ENCODE results near the gene MIS18A.
"Not testable (repeated sequence)": the region's sequence is repeated elsewhere in the genome, so short reads cannot be mapped to it uniquely, and the experiment has no call there.

The MIS18A gene

DNA sequence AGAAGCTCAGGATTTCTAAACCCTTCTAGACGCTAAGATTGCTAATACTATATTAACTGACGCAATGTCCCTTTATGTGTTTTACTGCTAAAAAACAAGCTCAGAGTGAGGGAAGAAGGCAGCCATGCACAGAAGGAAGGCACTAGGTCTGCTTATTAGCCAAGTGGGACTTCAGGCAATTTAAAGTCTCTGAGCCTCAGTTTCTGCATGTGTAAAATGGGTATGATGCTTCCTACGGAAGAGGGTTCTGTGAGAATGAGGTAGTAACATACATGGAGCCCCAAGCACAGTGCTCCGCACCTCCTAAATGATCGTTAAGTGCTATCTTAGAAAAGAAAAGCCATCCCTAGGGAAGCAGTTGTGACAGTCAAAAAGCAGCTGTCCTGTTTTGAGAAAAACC is 16.9 kb downstream of the MIS18A start:
- no peaks in the 10 kb centered on the region for H3K79me2 ChIP-seq (ENCODE audit: insufficient read depth, low read length)
- H3F3A ChIP-seq (ENCODE audit: low read depth) = no peaks in the 10 kb centered on the region
- H3K9ac ChIP-seq (ENCODE audit: low read depth, low read length, poor library complexity, severe bottlenecking) = no peak overlapping the region
- H3K4me3 ChIP-seq (ENCODE audit: low read length, poor library complexity, severe bottlenecking) = no peak overlapping the region
- no peaks in the 10 kb centered on the region for H3K9me2 ChIP-seq (replicated peaks; ENCODE audit: low read depth, low read length)
- H3K27me3 ChIP-seq (ENCODE audit: insufficient read depth, low read length, poor library complexity, severe bottlenecking) = no peaks in the 10 kb centered on the region
- peaks cover 3% of the 10 kb centered on the region; the same call in 1 of the 2 replicates for H3K36me3 ChIP-seq (ENCODE audit: insufficient read depth, low read length)
- no peaks in the 10 kb centered on the region for H3K4me1 ChIP-seq (ENCODE audit: insufficient read depth, low read length, poor library complexity, severe bottlenecking)
- H3K4me2 ChIP-seq (ENCODE audit: low read depth, low read length, poor library complexity, severe bottlenecking) = no peak overlapping the region
- no peaks in the 10 kb centered on the region for H3K9me3 ChIP-seq (ENCODE audit: insufficient read depth, low read depth, low read length)
- H2AFZ ChIP-seq (ENCODE audit: low read length) = no peak overlapping the region
- no peaks in the 10 kb centered on the region for H4K20me1 ChIP-seq (ENCODE audit: insufficient read depth, low read length, poor library complexity, severe bottlenecking)
- no peak for TF ChIP-seq EZH2phosphoT487 (IDR thresholded peaks at IDR 0.05; ENCODE audit: borderline replicate concordance)
- TF ChIP-seq, protein P1, sequence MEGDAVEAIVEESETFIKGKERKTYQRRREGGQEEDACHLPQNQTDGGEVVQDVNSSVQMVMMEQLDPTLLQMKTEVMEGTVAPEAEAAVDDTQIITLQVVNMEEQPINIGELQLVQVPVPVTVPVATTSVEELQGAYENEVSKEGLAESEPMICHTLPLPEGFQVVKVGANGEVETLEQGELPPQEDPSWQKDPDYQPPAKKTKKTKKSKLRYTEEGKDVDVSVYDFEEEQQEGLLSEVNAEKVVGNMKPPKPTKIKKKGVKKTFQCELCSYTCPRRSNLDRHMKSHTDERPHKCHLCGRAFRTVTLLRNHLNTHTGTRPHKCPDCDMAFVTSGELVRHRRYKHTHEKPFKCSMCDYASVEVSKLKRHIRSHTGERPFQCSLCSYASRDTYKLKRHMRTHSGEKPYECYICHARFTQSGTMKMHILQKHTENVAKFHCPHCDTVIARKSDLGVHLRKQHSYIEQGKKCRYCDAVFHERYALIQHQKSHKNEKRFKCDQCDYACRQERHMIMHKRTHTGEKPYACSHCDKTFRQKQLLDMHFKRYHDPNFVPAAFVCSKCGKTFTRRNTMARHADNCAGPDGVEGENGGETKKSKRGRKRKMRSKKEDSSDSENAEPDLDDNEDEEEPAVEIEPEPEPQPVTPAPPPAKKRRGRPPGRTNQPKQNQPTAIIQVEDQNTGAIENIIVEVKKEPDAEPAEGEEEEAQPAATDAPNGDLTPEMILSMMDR (conservative IDR thresholded peaks at IDR 0.05; ENCODE audit: low read length) = no peak

DNA sequence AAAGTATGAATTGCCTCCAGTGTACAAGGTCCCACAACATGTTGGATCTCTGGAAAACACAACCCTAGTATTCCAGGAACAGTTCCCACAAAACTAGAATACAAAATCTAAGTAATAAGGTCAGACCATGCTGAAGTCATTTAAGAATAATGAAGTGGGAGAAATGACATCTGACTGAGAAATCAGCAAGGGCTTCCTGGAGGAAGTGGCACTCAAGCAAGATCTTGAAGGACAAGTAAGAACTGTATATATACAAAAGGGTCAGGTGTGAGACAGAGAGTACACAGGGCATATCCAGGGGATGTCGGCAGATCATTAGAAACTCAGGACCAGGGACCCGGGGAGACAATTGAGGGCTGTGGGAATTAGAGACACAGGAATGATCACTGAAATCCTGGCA is 18.7 kb downstream of the MIS18A start:
- Histone ChIP-seq H3F3A (ENCODE audit: low read depth) (no peaks in the 10 kb centered on the region), H4K20me1 (ENCODE audit: insufficient read depth, low read length, poor library complexity, severe bottlenecking) (no peaks in the 10 kb centered on the region), H3K9me2 (replicated peaks; ENCODE audit: low read depth, low read length) (no peaks in the 10 kb centered on the region), H2AFZ (ENCODE audit: low read length) (no peak overlapping the region), H3K9ac (ENCODE audit: low read depth, low read length, poor library complexity, severe bottlenecking) (no peak overlapping the region), H3K4me1 (ENCODE audit: insufficient read depth, low read length, poor library complexity, severe bottlenecking) (no peaks in the 10 kb centered on the region), H3K36me3 (ENCODE audit: insufficient read depth, low read length) (no peaks in the 10 kb centered on the region), H3K27me3 (ENCODE audit: insufficient read depth, low read length, poor library complexity, severe bottlenecking) (no peaks in the 10 kb centered on the region), H3K79me2 (ENCODE audit: insufficient read depth, low read length) (no peaks in the 10 kb centered on the region), H3K9me3 (ENCODE audit: insufficient read depth, low read depth, low read length) (no peaks in the 10 kb centered on the region), H3K4me3 (ENCODE audit: low read length, poor library complexity, severe bottlenecking) (no peak overlapping the region), H3K4me2 (ENCODE audit: low read depth, low read length, poor library complexity, severe bottlenecking) (no peak overlapping the region)
- TF ChIP-seq, protein P1 (conservative IDR thresholded peaks at IDR 0.05; ENCODE audit: low read length) = no peak
- TF ChIP-seq EZH2phosphoT487 (IDR thresholded peaks at IDR 0.05; ENCODE audit: borderline replicate concordance) = no peak

DNA sequence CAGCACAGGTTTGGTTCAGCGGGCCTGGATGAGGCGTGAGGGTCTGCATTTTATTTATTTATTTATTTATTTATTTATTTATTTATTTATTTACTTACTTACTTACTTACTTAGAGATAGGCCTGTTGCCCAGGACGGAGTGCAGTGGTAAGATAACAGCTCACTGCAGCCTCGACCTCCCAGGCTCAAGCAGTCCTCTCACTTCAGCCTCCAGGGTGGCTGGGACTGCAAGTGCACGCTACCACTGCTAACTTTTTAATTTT is 20.1 kb downstream of the MIS18A start:
- not testable (repeated sequence) for H3K79me2 ChIP-seq (ENCODE audit: insufficient read depth, low read length); H3K27me3 ChIP-seq (ENCODE audit: insufficient read depth, low read length, poor library complexity, severe bottlenecking); H3F3A ChIP-seq (ENCODE audit: low read depth); H3K4me1 ChIP-seq (ENCODE audit: insufficient read depth, low read length, poor library complexity, severe bottlenecking); H3K4me2 ChIP-seq (ENCODE audit: low read depth, low read length, poor library complexity, severe bottlenecking); H3K36me3 ChIP-seq (ENCODE audit: insufficient read depth, low read length); H3K4me3 ChIP-seq (ENCODE audit: low read length, poor library complexity, severe bottlenecking); H3K9me3 ChIP-seq (ENCODE audit: insufficient read depth, low read depth, low read length); H2AFZ ChIP-seq (ENCODE audit: low read length); H3K9ac ChIP-seq (ENCODE audit: low read depth, low read length, poor library complexity, severe bottlenecking); H4K20me1 ChIP-seq (ENCODE audit: insufficient read depth, low read length, poor library complexity, severe bottlenecking); H3K9me2 ChIP-seq (replicated peaks; ENCODE audit: low read depth, low read length)

DNA sequence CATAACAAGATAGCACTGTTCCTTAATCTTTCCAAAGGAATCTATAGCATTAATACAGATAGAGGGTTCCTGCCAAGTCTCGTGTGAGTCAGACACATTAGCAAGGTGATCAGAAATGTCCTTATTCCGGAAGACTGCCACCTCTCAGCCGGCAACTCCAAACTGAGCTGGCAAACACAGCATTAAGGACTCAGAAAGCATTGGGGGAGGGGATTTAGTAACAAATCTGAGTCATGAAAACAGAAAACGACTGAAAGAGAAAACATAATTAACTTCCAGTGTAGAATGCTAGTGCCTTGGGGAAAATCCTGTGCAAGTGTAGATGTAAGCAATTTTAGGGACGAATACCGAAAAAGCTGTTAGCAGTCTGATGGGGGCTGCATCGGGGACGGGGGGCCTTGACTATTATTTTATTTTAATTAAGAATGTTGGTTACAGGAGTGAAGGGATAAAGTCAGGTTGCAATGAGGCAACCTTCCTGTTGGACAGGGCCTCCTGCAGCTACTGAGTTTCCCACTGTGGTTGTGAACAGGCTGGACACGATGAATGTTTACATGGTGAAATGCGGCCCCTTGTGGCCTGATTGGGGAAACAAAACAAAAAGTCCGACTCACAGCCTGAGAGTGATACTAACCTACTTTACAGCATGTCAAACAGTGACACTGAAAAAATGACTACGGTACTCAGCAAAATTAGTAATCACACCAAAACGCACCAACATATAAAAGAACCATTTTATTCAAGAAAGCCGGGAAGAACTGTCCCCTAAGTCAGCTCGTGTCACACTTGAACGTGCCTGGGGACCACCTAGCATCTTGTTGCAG is 20.7 kb downstream of the MIS18A start:
- no peaks in the 10 kb centered on the region for H3K4me1 ChIP-seq (ENCODE audit: insufficient read depth, low read length, poor library complexity, severe bottlenecking)
- no peaks in the 10 kb centered on the region for H3K27me3 ChIP-seq (ENCODE audit: insufficient read depth, low read length, poor library complexity, severe bottlenecking)
- H3K4me2 ChIP-seq (ENCODE audit: low read depth, low read length, poor library complexity, severe bottlenecking) = no peak overlapping the region
- no peaks in the 10 kb centered on the region for H3K79me2 ChIP-seq (ENCODE audit: insufficient read depth, low read length)
- no peaks in the 10 kb centered on the region for H3F3A ChIP-seq (ENCODE audit: low read depth)
- H4K20me1 ChIP-seq (ENCODE audit: insufficient read depth, low read length, poor library complexity, severe bottlenecking) = no peaks in the 10 kb centered on the region
- no peaks in the 10 kb centered on the region for H3K36me3 ChIP-seq (ENCODE audit: insufficient read depth, low read length)
- H3K9ac ChIP-seq (ENCODE audit: low read depth, low read length, poor library complexity, severe bottlenecking) = no peak overlapping the region
- no peaks in the 10 kb centered on the region for H3K9me2 ChIP-seq (replicated peaks; ENCODE audit: low read depth, low read length)
- H3K4me3 ChIP-seq (ENCODE audit: low read length, poor library complexity, severe bottlenecking) = no peak overlapping the region
- TF ChIP-seq, protein P1 (conservative IDR thresholded peaks at IDR 0.05; ENCODE audit: low read length) = peak; percentile 72
- TF ChIP-seq EZH2phosphoT487 (IDR thresholded peaks at IDR 0.05; ENCODE audit: borderline replicate concordance) = no peak
- H2AFZ ChIP-seq (ENCODE audit: low read length) = no peak overlapping the region
- no peaks in the 10 kb centered on the region for H3K9me3 ChIP-seq (ENCODE audit: insufficient read depth, low read depth, low read length)
